Measurements from ENCODE around the gene APOA5.
A peak's percentile ranks its signal among the peaks of the same experiment; 100 is the strongest.
"Not testable (repeated sequence)": the region's sequence is repeated elsewhere in the genome, so short reads cannot be mapped to it uniquely, and the experiment has no call there.

The APOA5 gene

GRCh38 chr11:116791813-116792143 is at the start of gene APOA5:
TSS of gene APOA5 (minus strand) at chr11:116791879. CDS start at chr11:116791860, 19 bp downstream.
- H3K4me1 Mint-ChIP-seq = peaks cover 15% of the 10 kb centered on the region
- no peak within 1 kb of the TSS for H3K27ac Mint-ChIP-seq
- H3K36me3 Mint-ChIP-seq = peaks cover 3% of the 10 kb centered on the region
- no peak within 1 kb of the TSS for H3K4me3 Mint-ChIP-seq
- ATAC-seq (ENCODE audit: low read depth) (no peak), DNase-seq (ENCODE audit: low spot score in 2 of 2) (no peak)
- no peaks in the 10 kb centered on the region for H3K9me3 Mint-ChIP-seq
- no peaks in the 10 kb centered on the region for H3K27me3 Mint-ChIP-seq

GRCh38 chr11:116840746-116841296 is 49.1 kb upstream of the APOA5 start:
- Mint-ChIP-seq H3K36me3 (peaks cover 15% of the 10 kb centered on the region), H3K27ac (peak overlapping the region; percentile 18), H3K9me3 (no peaks in the 10 kb centered on the region), H3K4me3 (no peak overlapping the region), H3K4me1 (peaks cover 2% of the 10 kb centered on the region), H3K27me3 (no peaks in the 10 kb centered on the region)
- DNase-seq (ENCODE audit: low spot score in 2 of 2) (no peak), ATAC-seq (ENCODE audit: low read depth) (no peak)

- Mint-ChIP-seq H3K27me3 (no peaks in the 10 kb centered on the region), H3K4me3 (no peak overlapping the region), H3K4me1 (peaks cover 4% of the 10 kb centered on the region), H3K9me3 (no peaks in the 10 kb centered on the region), H3K36me3 (peaks cover 11% of the 10 kb centered on the region), H3K27ac (no peak overlapping the region)
- ATAC-seq (ENCODE audit: low read depth) (no peak), DNase-seq (ENCODE audit: low spot score in 2 of 2) (no peak)
Measured at GRCh38 chr11:116840224-116840745, 48.6 kb upstream of the APOA5 start.

- ATAC-seq (ENCODE audit: low read depth) = no peak
Measured at GRCh38 chr11:116838321-116839084, 46.8 kb upstream of the APOA5 start.

GRCh38 chr11:116837231-116838091 is 45.8 kb upstream of the APOA5 start, which contains the start of gene APOA1:
TSS of gene APOA1 (minus strand) at chr11:116837622. CDS start at chr11:116837387, 235 bp downstream.
- Mint-ChIP-seq H3K9me3 (no peaks in the 10 kb centered on the region), H3K4me1 (peaks cover 8% of the 10 kb centered on the region), H3K27ac (no peak within 1 kb of the TSS), H3K36me3 (no peaks in the 10 kb centered on the region), H3K27me3 (peaks cover 2% of the 10 kb centered on the region), H3K4me3 (no peak within 1 kb of the TSS)
- ATAC-seq (ENCODE audit: low read depth) (no peak), DNase-seq (ENCODE audit: low spot score in 2 of 2) (no peak)

More at GRCh38 chr11:116838321-116839084, 46.8 kb upstream of the APOA5 start:
- no peak for DNase-seq (ENCODE audit: low spot score in 2 of 2)
- Mint-ChIP-seq H3K4me1 (peaks cover 8% of the 10 kb centered on the region), H3K27ac (no peak overlapping the region), H3K36me3 (peaks cover 4% of the 10 kb centered on the region), H3K9me3 (no peaks in the 10 kb centered on the region), H3K4me3 (no peak overlapping the region), H3K27me3 (peaks cover 2% of the 10 kb centered on the region)

GRCh38 chr11:116836632-116836991 is 44.9 kb upstream of the APOA5 start:
- ATAC-seq (ENCODE audit: low read depth) = no peak
- no peak for DNase-seq (ENCODE audit: low spot score in 2 of 2)
- H3K4me1 Mint-ChIP-seq = peaks cover 8% of the 10 kb centered on the region
- no peaks in the 10 kb centered on the region for H3K9me3 Mint-ChIP-seq
- H3K27ac Mint-ChIP-seq = no peak overlapping the region
- peaks cover 2% of the 10 kb centered on the region for H3K27me3 Mint-ChIP-seq
- no peaks in the 10 kb centered on the region for H3K36me3 Mint-ChIP-seq
- no peak overlapping the region for H3K4me3 Mint-ChIP-seq

GRCh38 chr11:116835791-116836631 is 44.3 kb upstream of the APOA5 start:
- H3K4me3 Mint-ChIP-seq = peak overlapping the region; percentile 76
- ATAC-seq (ENCODE audit: low read depth) (peak; percentile 92), DNase-seq (ENCODE audit: low spot score in 2 of 2) (peak; percentile 65 to 67)
- no peaks in the 10 kb centered on the region for H3K36me3 Mint-ChIP-seq
- H3K4me1 Mint-ChIP-seq = peaks cover 8% of the 10 kb centered on the region
- no peak overlapping the region for H3K27ac Mint-ChIP-seq
- H3K27me3 Mint-ChIP-seq = peaks cover 3% of the 10 kb centered on the region
- H3K9me3 Mint-ChIP-seq = no peaks in the 10 kb centered on the region

GRCh38 chr11:116835042-116835772 is 43.5 kb upstream of the APOA5 start:
- Mint-ChIP-seq H3K4me1 (peaks cover 8% of the 10 kb centered on the region), H3K9me3 (no peaks in the 10 kb centered on the region), H3K4me3 (peak overlapping the region; percentile 76), H3K36me3 (no peaks in the 10 kb centered on the region), H3K27ac (no peak overlapping the region), H3K27me3 (peaks cover 3% of the 10 kb centered on the region)
- DNase-seq (ENCODE audit: low spot score in 2 of 2) (peak in 1 of 2 donors; percentile 22), ATAC-seq (ENCODE audit: low read depth) (peak; percentile 7)

- not testable (repeated sequence) for H3K27me3 Mint-ChIP-seq; H3K27ac Mint-ChIP-seq; H3K36me3 Mint-ChIP-seq; ATAC-seq (ENCODE audit: low read depth); DNase-seq (ENCODE audit: low spot score in 2 of 2); H3K4me1 Mint-ChIP-seq; H3K9me3 Mint-ChIP-seq
- H3K4me3 Mint-ChIP-seq = peak overlapping the region; percentile 43
Measured at GRCh38 chr11:116834535-116835041, 42.9 kb upstream of the APOA5 start.

- Mint-ChIP-seq H3K36me3 (no peaks in the 10 kb centered on the region), H3K4me3 (peak overlapping the region; percentile 59), H3K4me1 (peaks cover 8% of the 10 kb centered on the region), H3K27ac (no peak overlapping the region), H3K9me3 (no peaks in the 10 kb centered on the region), H3K27me3 (peaks cover 3% of the 10 kb centered on the region)
- ATAC-seq (ENCODE audit: low read depth) (no peak), DNase-seq (ENCODE audit: low spot score in 2 of 2) (no peak)
Measured at GRCh38 chr11:116833816-116834534, 42.3 kb upstream of the APOA5 start.

- Mint-ChIP-seq H3K4me1 (peaks cover 8% of the 10 kb centered on the region), H3K36me3 (no peaks in the 10 kb centered on the region), H3K9me3 (no peaks in the 10 kb centered on the region), H3K27me3 (peaks cover 3% of the 10 kb centered on the region), H3K4me3 (no peak overlapping the region), H3K27ac (no peak overlapping the region)
- ATAC-seq (ENCODE audit: low read depth) = no peak
- DNase-seq (ENCODE audit: low spot score in 2 of 2) = no peak
Measured at GRCh38 chr11:116833491-116833815, 41.8 kb upstream of the APOA5 start.

Measured in memory B cell (primary cell).